Heart left ventricle (tissue), 16 donors: ENCODE data around the gene LAMC1. TPM values are rescaled to one million over a fixed set of nuclear protein-coding genes. Genes with fewer than 3 reads are reported as not detected.

Experiments
- ATAC-seq, 4 donors: fragments of 200-7000 bp; cut with Tn5 transposase; one replicate each; pipeline ENCODE4 v1.9.1; 2020 to 2022; ENCODE audit warnings: moderate library complexity in 4 of 4, mild to moderate bottlenecking in 3 of 4, moderate number of reproducible peaks in 1 of 4
- DNase-seq, 5 donors: peaks; one replicate each; pipeline ENCODE4 v3.0.0-alpha.2; 2020
- H3K27ac ChIP-seq, 12 donors: fragments of 200-600 bp; sonication (generic) in 4 of 12; one replicate each; pipeline versions ENCODE4 v1.5.0 to v1.8.0; 2016 to 2022; ENCODE audit warnings: mild to moderate bottlenecking in 2 of 12
- H3K27me3 ChIP-seq, 9 donors: fragments of 200-600 bp; sonication (generic) in 2 of 9; one replicate each; pipeline versions ENCODE4 v1.5.1 to v1.8.0; 2016 to 2022; ENCODE audit warnings: mild to moderate bottlenecking in 3 of 9
- H3K36me3 ChIP-seq, 9 donors: fragments of 200-600 bp; sonication (generic) in 2 of 9; one replicate each; pipeline versions ENCODE4 v1.5.0 to v1.8.0; 2018 to 2022; ENCODE audit warnings: mild to moderate bottlenecking in 2 of 9
- H3K4me1 ChIP-seq, 12 donors: fragments of 200-600 bp; sonication (generic) in 4 of 12; one replicate each; pipeline versions ENCODE4 v1.5.0 to v1.8.0; 2016 to 2022; ENCODE audit warnings: mild to moderate bottlenecking in 3 of 12
- H3K4me3 ChIP-seq, 12 donors: fragments of 200-600 bp; sonication (generic) in 4 of 12; one replicate each; pipeline versions ENCODE4 v1.5.0 to v1.8.0; 2017 to 2022; ENCODE audit warnings: mild to moderate bottlenecking in 9 of 12, moderate library complexity in 4 of 12
- H3K9me3 ChIP-seq, 12 donors: fragments of 200-600 bp; sonication (generic) in 4 of 12; one replicate each; pipeline versions ENCODE4 v1.5.0 to v1.8.0; 2016 to 2022; ENCODE audit warnings: mild to moderate bottlenecking in 1 of 12
- CTCF ChIP-seq, 12 donors: fragments of 200-600 bp; sonication (generic) in 4 of 12; IDR thresholded peaks; one replicate each; pipeline versions ENCODE4 v1.5.0 to v1.8.0; 2018 to 2022; ENCODE audit warnings: antibody characterized with exemption in 12 of 12, mild to moderate bottlenecking in 5 of 12
- POLR2A ChIP-seq, 2 donors: fragments of 450-650 bp; IDR thresholded peaks; one replicate each; pipeline ENCODE4 v1.6.1; 2017; ENCODE audit warnings: antibody characterized with exemption in 2 of 2, mild to moderate bottlenecking in 2 of 2, moderate library complexity in 2 of 2
- WGBS, 4 donors: extraction: QIAGEN DNeasy Blood & Tissue Kit in 2 of 4; methylation state at CpG; one replicate each; pipeline versions ENCODE4 v1.1.5 to v1.1.7; 2013 to 2018; 5-methylcytosine and 5-hydroxymethylcytosine counted together
- intact Hi-C, 10 donors: fragments of 100-400 bp; cut with DNase I; formaldehyde crosslinking; loops; one replicate each; pipeline versions ENCODE4 v1.11.1 to v1.14.2; 2022
- polyA plus RNA-seq, 2 donors: library from polyadenylated mRNA; stranded (reverse); fragments of 200-250 nt; gene quantifications; one replicate each; pipeline ENCODE4 v1.2.3, GENCODE V29; 2013
- total RNA-seq, 9 donors: library from RNA; depleted of rRNA in 2 of 9; stranded (reverse); fragments of >200 nt in 2 of 9; fragmentation: NEBNext Ultra II Directional in 3 of 9; extraction: Animal tissue kit (Norgen Biotek cat#: 25700) in 3 of 9; gene quantifications; one replicate each; pipeline versions ENCODE4 v1.1.0 to v1.2.4, GENCODE V29; 2016 to 2023
- donor health status: ischemic (EF 13 %, LVEDD 7.1; RV severe dilation, severe dysfunction).
- donor health status: healthy with polysubstance abuse.
- donor health status: DM: no; HTN: yes; CAD: no.
- donor health status: DM: no; HTN: no; CAD: no.
- donor health status: ischemic (EF 25% LVEDD 6.9; RV normal size, moderate dysfunction).
- donor health status: ischemic (EF 25% LVEDD 5.7; RV mildly dilated, moderate dysfunction).
- donor health status: healthy.
- donor health status: DM: yes; HTN: yes; CAD: no.
- donor health status: ischemic (EF 35%, LVEDD 5.7; RV mildly dilated, moderate dysfunction).
- donor health status: nonischemic (EF 11% LVEDD 7.7; RV severe dilation, severe dysfunction).
- donor health status: DM: yes; HTN: yes; CAD: no.
- donor health status: PGD.
- donor health status: ischemic (EF 29% LVEDD 5.4; RV normal size, mild dysfunction).
- donor health status: nonischemic (EF 23%, LVEDD 6.1; RV moderate dilation, normal function).

LAMC1 gene
- total and polyA plus RNA-seq, 11 donors = 22.9 to 226 (median 119) TPM

DNA sequence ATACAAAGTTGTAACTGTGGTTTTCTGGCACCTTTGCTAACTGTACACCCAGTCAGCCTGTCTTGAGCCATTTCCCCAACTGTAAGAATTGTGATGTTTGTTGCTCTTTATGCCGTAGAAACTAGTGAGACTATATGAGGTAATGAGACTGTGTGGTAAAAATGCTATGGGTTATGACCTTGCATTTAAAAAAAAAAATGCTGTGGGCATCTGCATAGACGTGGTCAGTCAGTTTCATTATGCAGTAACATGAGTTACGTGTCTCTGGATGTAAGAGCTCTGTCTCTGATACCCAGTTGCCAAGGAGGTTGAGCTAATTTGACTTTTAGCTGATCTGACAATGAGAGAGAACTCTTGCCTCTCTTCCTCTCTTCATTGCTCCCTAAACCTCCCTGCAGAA, 82.2 kb downstream of the LAMC1 start:
- Histone ChIP-seq H3K9me3 (no peaks in the 10 kb centered on the region), H3K36me3 (peaks cover 0 to 51% (median 28%) of the 10 kb centered on the region in 9 donors), H3K4me1 (peaks cover 0 to 72% (median 51%) of the 10 kb centered on the region in 12 donors), H3K4me3 (no peak overlapping the region), H3K27ac (no peak overlapping the region), H3K27me3 (no peaks in the 10 kb centered on the region)
- WGBS, 4 donors = 45 to 56% (median 49%) methylated on average over 3 of the region's 3 CpGs
- ATAC-seq = peak in 3 of 4 donors; percentile 42 to 56 (median 46)
- intact Hi-C loops = loop anchor here in 4 of 10 donors (10.0 kb wide), 2 partner anchors 81 to 141 kb away; partner anchors contain the start of gene LAMC1 (in 2 of the 4)
- no peak for TF ChIP-seq POLR2A (IDR thresholded peaks at IDR 0.05)
- no peak for TF ChIP-seq CTCF (IDR thresholded peaks at IDR 0.05)
- no peak for DNase-seq

DNA sequence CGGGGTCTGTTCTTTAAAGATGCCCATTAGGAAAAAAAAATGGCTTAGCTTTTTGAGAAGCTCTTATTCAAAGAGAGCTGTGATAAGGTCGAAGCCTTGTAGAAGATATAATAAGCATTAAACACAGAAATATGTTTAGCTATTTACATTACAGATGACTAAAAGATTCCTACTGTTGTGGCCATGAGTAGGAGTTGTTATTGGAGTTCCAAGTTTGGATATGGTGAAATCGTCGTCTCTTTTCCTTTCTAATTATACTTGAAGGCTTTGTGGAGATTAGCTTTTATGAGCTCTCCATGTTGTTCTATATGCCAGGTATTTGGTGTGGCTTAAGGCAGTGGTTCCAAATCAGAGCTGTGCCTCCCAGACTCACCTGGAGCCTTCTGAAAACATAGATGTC, 82.9 kb downstream of the LAMC1 start:
- Histone ChIP-seq H3K4me3 (no peak overlapping the region), H3K4me1 (peaks cover 0 to 65% (median 44%) of the 10 kb centered on the region in 12 donors), H3K27ac (no peak overlapping the region), H3K27me3 (no peaks in the 10 kb centered on the region), H3K36me3 (peaks cover 0 to 59% (median 34%) of the 10 kb centered on the region in 9 donors), H3K9me3 (no peaks in the 10 kb centered on the region)
- intact Hi-C loops = loop anchor here in 4 of 10 donors (10.0 kb wide), 2 partner anchors 81 to 141 kb away; partner anchors contain the start of gene LAMC1 (in 2 of the 4)
- DNase-seq (no peak), ATAC-seq (no peak)
- 55 to 69% (median 57%) methylated on average over 4 of the region's 4 CpGs for WGBS, 4 donors
- TF ChIP-seq POLR2A (IDR thresholded peaks at IDR 0.05) = no peak
- no peak for TF ChIP-seq CTCF (IDR thresholded peaks at IDR 0.05)

DNA sequence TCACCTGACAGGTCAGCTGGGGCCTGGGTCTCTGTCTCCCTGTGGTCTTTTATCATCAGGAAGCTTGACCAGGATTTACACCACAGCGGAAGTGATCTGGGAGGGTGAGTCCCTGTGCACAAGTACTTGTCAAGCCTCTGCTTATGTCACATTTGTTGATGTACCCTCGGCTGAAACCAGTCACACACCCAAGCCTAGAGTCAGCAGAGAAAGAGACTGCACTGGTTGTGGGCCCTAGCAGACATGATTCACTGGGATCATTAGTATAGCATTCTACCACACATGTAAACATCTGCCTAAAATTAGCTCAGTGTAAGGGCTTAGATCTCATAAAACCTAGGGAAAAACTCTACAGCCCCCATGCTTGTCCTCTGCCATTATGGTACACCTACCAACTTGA, 83.5 kb downstream of the LAMC1 start:
- intact Hi-C loops = loop anchor here in 4 of 10 donors (10.0 kb wide), 2 partner anchors 82 to 142 kb away; partner anchors contain the start of gene LAMC1 (in 2 of the 4)
- H3K9me3 ChIP-seq = no peaks in the 10 kb centered on the region
- ATAC-seq = peak in 1 of 4 donors; percentile 33
- 69 to 77% (median 71%) methylated on average over 2 of the region's 2 CpGs for WGBS, 4 donors
- no peak overlapping the region for H3K27ac ChIP-seq
- H3K36me3 ChIP-seq = peaks cover 0 to 64% (median 38%) of the 10 kb centered on the region in 9 donors
- no peak for DNase-seq
- H3K4me3 ChIP-seq = no peak overlapping the region
- H3K27me3 ChIP-seq = no peaks in the 10 kb centered on the region
- H3K4me1 ChIP-seq = peaks cover 0 to 60% (median 40%) of the 10 kb centered on the region in 12 donors
- no peak for TF ChIP-seq CTCF (IDR thresholded peaks at IDR 0.05)
- no peak for TF ChIP-seq POLR2A (IDR thresholded peaks at IDR 0.05)

DNA sequence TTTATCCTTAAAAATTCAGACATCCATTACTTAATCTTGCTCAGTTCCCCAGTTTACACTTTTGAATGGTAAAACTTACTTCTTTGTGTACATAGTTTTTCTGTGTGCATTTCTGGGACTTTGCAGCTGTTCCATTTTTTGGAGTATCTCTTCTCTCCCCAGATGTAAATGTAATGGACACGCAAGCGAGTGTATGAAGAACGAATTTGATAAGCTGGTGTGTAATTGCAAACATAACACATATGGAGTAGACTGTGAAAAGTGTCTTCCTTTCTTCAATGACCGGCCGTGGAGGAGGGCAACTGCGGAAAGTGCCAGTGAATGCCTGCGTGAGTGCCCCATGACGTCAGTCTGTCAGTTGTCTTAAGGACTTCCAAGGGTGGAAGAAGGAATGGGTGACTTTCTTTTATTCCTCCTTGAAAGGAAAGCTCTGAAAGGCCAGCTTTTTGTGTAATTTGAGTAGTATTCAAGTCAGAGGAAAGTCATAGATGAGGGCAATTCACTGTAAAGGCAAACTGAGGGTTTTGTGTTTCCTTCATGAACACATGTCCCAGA, 87.2 kb downstream of the LAMC1 start:
- no peak for TF ChIP-seq POLR2A (IDR thresholded peaks at IDR 0.05)
- TF ChIP-seq CTCF (IDR thresholded peaks at IDR 0.05) = no peak
- Histone ChIP-seq H3K36me3 (peaks cover 0 to 82% (median 37%) of the 10 kb centered on the region in 9 donors), H3K27ac (no peak overlapping the region), H3K4me3 (no peak overlapping the region), H3K9me3 (no peaks in the 10 kb centered on the region), H3K27me3 (no peaks in the 10 kb centered on the region), H3K4me1 (peaks cover 0 to 30% (median 21%) of the 10 kb centered on the region in 12 donors)
- ATAC-seq = no peak
- intact Hi-C loops = no loop called here
- no peak for DNase-seq
- 84 to 94% (median 92%) methylated on average over 8 of the region's 8 CpGs for WGBS, 4 donors
